Keratinocyte (primary cell): ENCODE data around the gene CCDC102A. TPM values are rescaled to one million over a fixed set of nuclear protein-coding genes. Genes with fewer than 3 reads are reported as not detected.
A peak's percentile ranks its signal among the peaks of the same experiment; 100 is the strongest.

Source experiments
- DNase-seq: peaks from one replicate; pipeline ENCODE4 v3.0.0-alpha.2; 2011; ENCODE audit warnings: low read depth, missing footprints, low spot score
- FAIRE-seq: peaks from 2 replicates; lab custom pipeline; 2011; peaks lifted over from hg19 to GRCh38; lab: Jason Lieb, UNC
- H2AFZ ChIP-seq: 2 replicates; pipeline ENCODE4 v1.6.0; 2012; ENCODE audit warnings: low read length, control low read depth, inconsistent platforms; ENCODE audit not compliant: control insufficient read depth
- H3K27ac ChIP-seq: 2 replicates; pipeline ENCODE4 v1.5.1; 2011; ENCODE audit warnings: low read length; ENCODE audit not compliant: control insufficient read depth, insufficient read depth
- H3K27me3 ChIP-seq: 3 replicates; pipeline ENCODE4 v1.6.0; 2011; ENCODE audit warnings: low read length; ENCODE audit not compliant: control insufficient read depth, insufficient read depth; ENCODE audit errors: extremely low read depth
- H3K36me3 ChIP-seq, 2 experiments: 2 replicates in 1 of 2; 3 replicates in 1 of 2; pipeline ENCODE4 v1.5.1; 2011; ENCODE audit warnings: low read length in 2 of 2, mild to moderate bottlenecking in 1 of 2; ENCODE audit not compliant: control insufficient read depth in 2 of 2, insufficient read depth in 2 of 2; ENCODE audit errors: extremely low read depth in 1 of 2
- H3K4me1 ChIP-seq: 3 replicates; pipeline ENCODE4 v1.5.1; 2011; ENCODE audit warnings: low read length; ENCODE audit not compliant: control insufficient read depth, insufficient read depth; ENCODE audit errors: extremely low read depth
- H3K4me2 ChIP-seq: 3 replicates; pipeline ENCODE4 v1.6.0; 2011; ENCODE audit warnings: low read depth, low read length; ENCODE audit not compliant: control insufficient read depth, insufficient read depth; ENCODE audit errors: extremely low read depth
- H3K4me3 ChIP-seq, 3 experiments: fragments of 200-600 bp in 1 of 3; sonication (generic) in 1 of 3; 2 replicates in 2 of 3; 3 replicates in 1 of 3; pipeline ENCODE4 v1.5.1; 2011 to 2016; ENCODE audit warnings: low read length in 3 of 3, mild to moderate bottlenecking in 3 of 3, control low read depth in 2 of 3, inconsistent platforms in 1 of 3, low read depth in 1 of 3, mixed read lengths in 1 of 3, mixed run types in 1 of 3, moderate library complexity in 1 of 3; ENCODE audit not compliant: control insufficient read depth in 2 of 3, insufficient read depth in 2 of 3; ENCODE audit errors: extremely low read depth in 1 of 3
- H3K79me2 ChIP-seq: 2 replicates; pipeline ENCODE4 v1.6.0; 2012; ENCODE audit warnings: low read length; ENCODE audit not compliant: control insufficient read depth, insufficient read depth
- H3K9ac ChIP-seq: 3 replicates; pipeline ENCODE4 v1.6.0; 2011; ENCODE audit warnings: low read length; ENCODE audit not compliant: control insufficient read depth, insufficient read depth; ENCODE audit errors: extremely low read depth
- H3K9me1 ChIP-seq: 3 replicates; pipeline ENCODE4 v1.6.0; 2011; ENCODE audit warnings: low read length; ENCODE audit not compliant: control insufficient read depth, insufficient read depth; ENCODE audit errors: extremely low read depth
- H3K9me3 ChIP-seq: 2 replicates; pipeline ENCODE4 v1.5.1; 2012; ENCODE audit warnings: low read depth, low read length; ENCODE audit not compliant: control insufficient read depth
- H4K20me1 ChIP-seq: 3 replicates; pipeline ENCODE4 v1.6.0; 2011; ENCODE audit warnings: low read length; ENCODE audit not compliant: control insufficient read depth, insufficient read depth; ENCODE audit errors: extremely low read depth
- CTCF ChIP-seq, 3 experiments: IDR thresholded peaks in 1 of 3; conservative IDR thresholded peaks in 1 of 3; optimal IDR thresholded peaks in 1 of 3; 2 replicates in 2 of 3; 3 replicates in 1 of 3; pipeline versions ENCODE3 to v1.5.1; 2011; ENCODE audit warnings: low read length in 3 of 3, mild to moderate bottlenecking in 3 of 3, moderate library complexity in 2 of 3, control low read depth in 1 of 3, inconsistent platforms in 1 of 3; ENCODE audit not compliant: insufficient read depth in 2 of 3; ENCODE audit errors: extremely low read depth in 1 of 3
- EZH2 ChIP-seq: IDR thresholded peaks from one replicate; pipeline ENCODE4 v1.6.1; 2012; ENCODE audit warnings: inconsistent platforms, mild to moderate bottlenecking, low read length, moderate library complexity
- dilution Hi-C: fragments of 300-500 bp; cut with MboI; formaldehyde crosslinking; loops from one replicate; pipeline ENCODE4 v1.7.0; 2020; ENCODE audit warnings: low sequenced_read_pairs; ENCODE audit not compliant: extremely low pct_ligation_motif_present
- polyA plus RNA-seq, 5 experiments: library from polyadenylated mRNA; depleted of rRNA in 3 of 5; stranded (reverse) in 3 of 5; stranded (forward) in 1 of 5; unstranded in 1 of 5; fragments of >200 nt; gene quantifications; 1 replicate in 1 of 5; 2 replicates in 3 of 5; 3 replicates in 1 of 5; pipeline versions ENCODE4 v1.2.1 to v1.2.3, GENCODE V29; 2011 to 2012; ENCODE audit warnings: missing spikeins in 2 of 5, low read depth in 1 of 5, low replicate concordance in 1 of 5

Gene CCDC102A
- polyA plus RNA-seq, 1 donor (not counting 4 experiments of a cell fraction or from before 2014, with no cell fraction given): 2.2 TPM

GRCh38 chr16:57464523-57464922, 71.8 kb downstream of the CCDC102A start:
- Histone ChIP-seq H3K36me3 (peaks cover 36 to 41% of the 10 kb centered on the region in 2 experiments), H3K9me1 (no peaks in the 10 kb centered on the region), H4K20me1 (no peaks in the 10 kb centered on the region), H3K9me3 (no peaks in the 10 kb centered on the region), H3K4me3 (no peak overlapping the region), H3K79me2 (peaks cover 25% of the 10 kb centered on the region), H3K9ac (no peak overlapping the region), H2AFZ (no peak overlapping the region), H3K4me1 (peaks cover 5% of the 10 kb centered on the region), H3K4me2 (no peak overlapping the region), H3K27ac (no peak overlapping the region), H3K27me3 (no peaks in the 10 kb centered on the region)
- dilution Hi-C loops: no loop called here
- DNase-seq: no peak
- no peak for TF ChIP-seq CTCF (optimal IDR thresholded peaks at IDR 0.05 in 1 of 3, IDR thresholded peaks at IDR 0.05 in 1 of 3, conservative IDR thresholded peaks at IDR 0.05 in 1 of 3; ENCODE audit: extremely low read depth in 1 of 3, insufficient read depth in 2 of 3, low read length in 3 of 3)
- no peak for TF ChIP-seq EZH2
- no peak for FAIRE-seq

GRCh38 chr16:57462978-57463362, 73.4 kb downstream of the CCDC102A start:
- H4K20me1 ChIP-seq: no peaks in the 10 kb centered on the region
- peak overlapping the region; percentile 83 for H3K9ac ChIP-seq
- H3K4me3 ChIP-seq: peak overlapping the region; percentile 75 to 93 (median 80)
- H3K4me1 ChIP-seq: peaks cover 5% of the 10 kb centered on the region
- H3K9me1 ChIP-seq: no peaks in the 10 kb centered on the region
- TF ChIP-seq CTCF (optimal IDR thresholded peaks at IDR 0.05 in 1 of 3, IDR thresholded peaks at IDR 0.05 in 1 of 3, conservative IDR thresholded peaks at IDR 0.05 in 1 of 3; ENCODE audit: extremely low read depth in 1 of 3, insufficient read depth in 2 of 3, low read length in 3 of 3) (no peak), EZH2 (no peak)
- DNase-seq (no peak), FAIRE-seq (no peak)
- peaks cover 25% of the 10 kb centered on the region for H3K79me2 ChIP-seq
- H3K4me2 ChIP-seq: peak overlapping the region; percentile 97
- dilution Hi-C loops: no loop called here
- H3K27ac ChIP-seq: peak overlapping the region; percentile 44
- H3K9me3 ChIP-seq: no peaks in the 10 kb centered on the region
- H2AFZ ChIP-seq: peak overlapping the region; percentile 61
- H3K27me3 ChIP-seq: no peaks in the 10 kb centered on the region
- H3K36me3 ChIP-seq: peaks cover 27 to 35% of the 10 kb centered on the region in 2 experiments
